GM19452 (cell line): Measurements from ENCODE around the gene TPCN2.
"Not testable (repeated sequence)": the region's sequence is repeated elsewhere in the genome, so short reads cannot be mapped to it uniquely, and the experiment has no call there.

Source experiments
- ATAC-seq: cut with Tn5 transposase; IDR thresholded peaks from one replicate; pipeline ENCODE4 v1.9.1; 2021; ENCODE audit not compliant: unreplicated experiment

TPCN2 gene

DNA sequence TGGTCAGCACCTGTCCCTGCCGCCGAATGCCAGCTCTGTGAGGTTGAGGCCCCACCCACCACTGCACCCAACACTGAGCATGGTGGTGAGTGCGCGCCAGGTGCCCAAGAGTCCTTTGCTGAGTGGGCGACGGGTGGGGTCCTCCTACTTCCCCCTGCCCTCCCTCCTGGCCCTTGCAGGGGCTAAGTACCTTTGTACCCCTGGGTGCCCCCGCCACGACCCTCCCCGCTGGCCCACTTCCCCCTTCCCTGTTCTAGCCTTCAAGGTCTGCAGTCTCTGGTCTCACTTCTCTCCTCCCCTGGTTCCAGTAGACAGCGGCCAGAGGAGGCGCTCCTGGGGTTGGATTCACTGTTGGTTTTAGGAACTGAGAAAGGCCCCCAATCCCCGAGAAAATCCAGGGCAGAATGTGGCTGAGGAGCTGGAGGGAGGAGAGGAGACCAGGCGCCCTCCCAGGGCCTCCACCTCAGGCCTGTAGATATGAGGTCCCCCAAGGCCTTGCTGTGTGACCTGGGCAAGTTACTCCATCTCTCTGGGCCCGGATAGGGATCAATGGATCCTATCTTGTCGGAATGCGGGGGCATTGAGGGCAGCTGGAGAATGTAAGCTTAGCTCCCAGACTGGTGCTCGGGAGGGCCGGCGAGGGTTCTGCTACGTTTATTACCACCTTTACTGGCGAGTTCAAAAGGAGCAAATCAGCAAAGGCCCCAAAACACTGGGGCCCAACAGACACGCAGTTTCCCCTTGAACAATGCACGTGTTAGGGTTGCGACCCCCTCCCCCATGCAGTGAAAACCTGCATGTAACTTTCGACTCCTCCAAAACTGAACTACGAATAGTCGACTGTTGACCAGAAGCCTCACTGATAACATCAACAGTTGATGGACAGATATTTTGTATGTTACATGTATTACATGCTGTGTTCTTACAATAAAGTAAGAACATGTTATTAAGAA is 75.1 kb downstream of the TPCN2 start:
- no peak for ATAC-seq

DNA sequence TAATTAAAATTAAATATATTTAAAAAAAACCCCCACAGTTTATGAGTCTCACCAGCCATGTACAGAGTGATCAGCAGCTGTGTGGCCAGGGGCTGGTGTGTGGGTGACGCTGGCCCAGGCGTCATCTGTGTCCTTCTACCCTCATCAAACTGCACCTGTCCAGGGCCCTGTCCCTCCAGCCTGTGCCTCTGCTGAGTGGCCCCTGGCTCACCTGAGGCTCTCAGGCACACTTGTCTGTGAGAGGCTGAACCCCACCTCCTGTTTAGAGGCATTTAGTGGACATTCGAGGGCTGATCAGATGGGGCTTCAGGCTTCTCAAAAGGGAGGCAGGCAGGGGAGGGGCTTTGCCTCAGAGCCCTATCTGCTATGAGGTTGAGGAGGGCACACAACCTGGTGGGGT is 77.1 kb downstream of the TPCN2 start:
- no peak for ATAC-seq

DNA sequence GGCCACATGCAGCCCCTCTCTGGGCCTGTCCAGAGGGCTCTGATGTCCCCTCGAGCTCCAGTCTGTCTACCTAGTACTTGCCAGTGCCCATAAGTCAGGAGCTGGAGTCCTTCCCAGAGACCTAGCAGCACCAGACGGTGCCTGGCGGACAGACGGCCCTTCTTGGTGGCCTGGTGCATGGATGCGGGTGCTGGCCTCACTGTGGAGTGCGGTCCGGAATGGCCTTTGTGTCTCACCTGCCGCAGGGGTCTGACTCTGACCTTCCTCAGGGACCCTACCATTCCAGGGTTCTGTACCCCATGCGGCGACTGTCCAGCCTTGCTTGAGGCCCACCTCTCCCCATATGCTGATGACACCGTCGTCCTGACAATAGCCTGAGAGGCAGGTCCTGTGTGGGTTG is 77.6 kb downstream of the TPCN2 start:
- no peak for ATAC-seq

DNA sequence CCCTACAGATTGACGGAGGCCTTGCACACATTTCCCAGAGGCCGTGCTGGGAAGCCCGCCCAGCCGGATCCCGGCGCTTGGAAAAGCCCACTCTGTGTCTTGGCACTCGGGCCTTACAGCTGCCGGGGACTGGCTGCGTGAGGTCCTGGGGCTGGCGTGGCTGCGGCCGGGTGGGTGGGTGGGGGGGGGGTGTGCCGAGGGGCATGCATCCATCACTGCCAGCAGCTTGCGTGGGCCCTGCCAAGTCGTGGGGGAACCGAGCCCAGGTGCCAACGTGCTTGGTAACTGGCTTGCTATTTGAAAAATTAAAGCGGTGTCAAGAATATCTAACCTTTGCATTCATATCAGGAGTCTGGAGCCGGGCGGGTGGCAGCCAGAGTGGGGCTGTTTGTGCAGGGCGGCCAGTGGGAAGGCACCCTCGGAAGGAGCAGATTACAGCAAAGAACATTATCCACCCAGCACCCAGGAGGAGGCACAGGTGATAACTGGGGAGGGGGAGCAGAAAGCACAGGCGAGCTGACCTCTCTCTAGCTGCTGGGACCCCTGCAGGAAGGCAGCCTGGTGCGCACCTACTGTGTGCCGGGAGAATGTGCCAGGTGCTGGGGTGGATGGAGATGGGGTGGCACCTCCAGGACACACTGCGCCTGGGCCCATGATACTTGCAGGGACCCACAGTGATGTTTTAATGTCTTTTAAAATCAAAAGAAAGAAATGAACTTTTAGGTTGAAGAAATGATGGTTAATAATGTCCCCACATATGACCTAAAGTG is 78.5 kb downstream of the TPCN2 start:
- ATAC-seq = no peak

DNA sequence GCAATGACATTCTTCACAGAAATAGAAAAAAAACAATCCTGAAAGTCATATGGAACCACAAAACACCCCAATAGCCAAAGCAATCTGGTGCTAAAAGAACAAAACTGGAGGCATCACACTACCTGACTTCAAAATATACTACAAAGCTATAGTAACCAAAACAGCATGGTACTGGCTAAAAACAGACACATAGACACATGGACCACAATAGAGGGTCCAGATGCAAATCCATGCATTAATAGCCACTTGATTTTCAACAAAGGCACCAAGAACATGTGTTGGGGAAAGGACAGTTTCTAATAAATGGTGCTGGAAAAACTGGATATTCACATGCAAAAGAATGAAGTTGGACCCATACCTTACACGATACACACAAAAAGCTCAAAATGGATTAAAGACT is 79.2 kb downstream of the TPCN2 start:
- ATAC-seq = no peak

DNA sequence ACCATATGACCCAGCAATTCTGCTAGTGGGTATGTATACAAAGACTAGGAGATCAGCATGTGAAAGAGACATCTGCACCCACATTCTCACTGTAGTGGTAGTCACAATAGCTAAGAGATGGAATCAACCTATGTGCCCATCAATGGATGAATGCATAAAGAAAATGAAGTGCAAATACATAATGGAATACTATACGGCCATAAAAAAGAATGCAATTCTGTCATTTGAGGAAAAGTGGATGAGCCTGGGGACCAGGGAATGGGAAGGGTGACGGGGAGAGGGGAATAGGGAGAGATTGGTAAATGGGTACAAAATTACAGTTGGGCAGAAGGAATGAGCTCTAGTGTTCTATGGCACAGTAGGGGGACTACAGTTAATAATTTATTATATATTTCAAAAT is 80.3 kb downstream of the TPCN2 start:
- ATAC-seq = no peak

DNA sequence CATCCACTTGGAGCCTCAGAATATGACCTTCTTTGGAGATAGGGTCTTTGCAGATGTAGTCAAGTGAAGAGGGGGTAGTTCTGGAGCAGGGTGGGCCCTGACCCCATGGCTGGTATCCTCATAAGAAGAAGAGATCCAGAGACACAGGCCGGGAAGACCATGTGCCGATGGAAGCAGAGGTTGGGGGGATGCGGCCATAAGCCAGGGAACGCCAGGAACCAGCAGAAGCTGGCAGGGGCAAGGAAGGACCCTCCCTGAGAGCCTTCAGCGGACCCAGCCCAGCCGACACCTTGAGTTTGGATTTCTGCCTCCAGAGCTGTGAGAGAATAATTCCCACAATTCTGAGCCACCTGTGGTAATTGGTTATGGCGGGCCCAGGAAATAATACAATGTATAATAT is 80.9 kb downstream of the TPCN2 start:
- ATAC-seq = no peak

DNA sequence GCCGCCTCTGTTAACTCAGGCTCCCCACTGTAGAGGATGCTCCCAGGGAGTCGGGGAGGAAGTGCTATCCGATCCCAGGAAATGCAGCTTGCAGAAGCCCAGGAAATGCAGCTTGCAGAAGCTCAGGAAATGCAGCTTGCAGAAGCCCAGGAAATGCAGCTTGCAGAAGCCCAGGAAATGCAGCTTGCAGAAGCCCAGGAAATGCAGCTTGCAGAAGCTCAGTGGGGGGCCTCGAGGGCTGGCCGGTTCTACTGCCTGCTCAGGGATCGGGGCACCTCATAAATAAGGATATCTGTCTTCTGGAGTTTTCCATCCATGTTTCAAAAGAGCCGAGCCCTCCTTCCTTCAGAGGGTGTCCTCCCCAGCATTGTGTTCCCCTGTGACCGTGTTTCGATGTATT is 81.9 kb downstream of the TPCN2 start:
- no peak for ATAC-seq

DNA sequence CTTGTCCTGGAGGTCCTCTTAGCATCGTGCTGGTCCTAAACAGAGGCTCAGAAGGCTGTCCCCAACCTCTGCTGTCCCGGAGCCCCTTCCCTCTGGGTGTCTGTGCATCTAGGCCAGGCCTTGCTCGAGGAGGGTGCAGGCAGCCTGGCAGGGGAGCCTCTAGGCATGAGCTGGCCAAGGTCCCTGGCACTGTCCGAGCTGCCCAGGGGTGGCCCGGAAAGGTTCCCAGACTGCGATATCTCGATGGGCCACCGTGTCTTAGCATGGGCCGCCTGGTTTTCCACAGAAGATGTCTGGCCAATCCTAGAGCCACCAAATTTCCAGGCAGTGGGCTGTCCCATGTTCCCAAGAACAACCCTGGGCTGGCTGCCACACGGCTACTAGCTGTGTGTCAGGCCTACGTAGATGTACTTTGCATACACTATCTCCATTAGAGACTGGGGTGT is 82.4 kb downstream of the TPCN2 start:
- ATAC-seq = no peak

DNA sequence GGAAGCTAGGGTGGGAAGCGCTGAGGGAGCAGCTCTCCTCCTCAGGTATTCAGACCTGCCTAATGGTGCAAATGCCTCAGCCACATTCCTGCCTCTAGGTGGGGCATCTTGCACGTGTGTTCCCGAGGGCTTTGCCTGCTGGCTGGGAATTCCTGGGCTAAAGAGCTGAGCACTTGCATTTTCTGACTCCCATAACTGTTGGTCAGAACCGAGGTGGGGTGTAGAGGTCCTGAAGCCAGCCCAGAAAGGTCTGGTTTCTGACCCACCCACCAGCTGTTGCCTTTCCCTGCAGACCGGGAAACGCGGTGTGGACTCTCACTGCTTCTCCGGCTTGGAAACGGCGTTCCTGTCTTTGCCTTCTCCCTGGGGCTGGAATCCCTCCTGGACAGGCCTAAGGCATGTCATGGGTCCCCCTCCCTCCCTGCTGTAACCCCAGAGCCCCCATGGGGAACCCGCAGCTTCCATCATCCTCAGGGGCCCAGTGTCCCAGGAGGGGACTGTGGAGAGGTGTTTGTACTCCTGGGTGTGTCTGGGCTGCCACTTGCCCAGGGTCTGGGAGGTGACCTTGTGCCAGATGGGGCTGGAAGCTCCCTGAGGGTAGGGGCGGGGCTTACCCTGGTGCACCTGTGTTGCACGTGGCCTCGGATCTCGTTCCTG is 83.0 kb downstream of the TPCN2 start:
- no peak for ATAC-seq

DNA sequence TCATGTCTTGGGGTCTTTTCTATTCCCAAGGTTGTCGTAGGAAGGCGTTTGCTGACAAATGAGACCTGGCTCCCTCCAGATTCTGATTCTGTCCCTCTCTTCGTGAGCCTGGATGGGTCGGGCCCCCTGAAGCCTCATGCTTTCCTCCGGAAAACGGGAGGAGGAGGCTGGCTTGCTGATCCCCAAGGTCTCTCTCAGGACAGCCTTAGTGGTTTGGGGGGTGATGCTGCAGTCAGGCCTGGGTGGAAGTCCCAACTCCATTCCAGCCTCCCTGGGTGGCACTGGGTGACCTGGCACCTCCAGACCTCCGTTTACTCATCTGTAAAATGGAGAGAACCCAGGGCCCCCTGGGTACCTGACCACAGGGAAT is 83.6 kb downstream of the TPCN2 start:
- ATAC-seq = no peak

DNA sequence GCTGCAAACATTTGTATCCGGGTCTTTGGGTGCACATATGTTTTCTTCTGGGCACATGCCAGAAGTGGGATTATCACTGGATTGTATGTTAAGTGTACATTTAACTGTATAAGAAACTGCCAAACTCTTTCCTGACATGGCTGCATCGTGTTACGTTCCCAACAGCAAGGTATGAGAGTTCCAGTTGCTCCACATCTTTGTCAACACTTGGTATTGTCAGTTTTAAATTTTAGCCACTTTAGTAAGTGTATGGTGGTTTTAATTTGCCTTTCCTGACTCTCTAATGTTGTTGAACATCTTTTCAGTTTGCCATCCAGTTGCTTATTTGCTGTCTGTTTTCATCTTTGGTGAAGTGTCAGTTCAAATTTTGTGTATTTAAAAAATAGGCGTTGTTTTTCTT is 84.5 kb downstream of the TPCN2 start:
- no peak for ATAC-seq

DNA sequence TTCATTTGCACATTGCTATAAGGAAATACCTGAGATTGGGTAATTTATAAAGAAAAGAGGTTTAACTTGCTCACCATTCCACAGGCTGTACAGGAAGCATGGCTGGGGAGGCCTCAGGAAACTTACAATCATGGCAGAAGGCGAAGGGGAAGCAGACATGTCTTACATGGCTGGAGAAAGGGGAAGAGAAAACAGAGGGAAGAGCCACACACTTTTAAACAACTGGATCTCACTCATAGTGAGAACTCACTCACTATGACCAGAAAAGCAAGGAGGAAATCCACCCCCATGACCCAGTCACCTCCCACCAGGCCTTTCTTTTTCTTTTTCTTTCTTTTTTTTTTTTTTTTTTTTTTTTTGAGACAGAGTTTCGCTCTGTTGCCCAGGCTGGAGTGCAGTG is 85.5 kb downstream of the TPCN2 start:
- not testable (repeated sequence) for ATAC-seq

DNA sequence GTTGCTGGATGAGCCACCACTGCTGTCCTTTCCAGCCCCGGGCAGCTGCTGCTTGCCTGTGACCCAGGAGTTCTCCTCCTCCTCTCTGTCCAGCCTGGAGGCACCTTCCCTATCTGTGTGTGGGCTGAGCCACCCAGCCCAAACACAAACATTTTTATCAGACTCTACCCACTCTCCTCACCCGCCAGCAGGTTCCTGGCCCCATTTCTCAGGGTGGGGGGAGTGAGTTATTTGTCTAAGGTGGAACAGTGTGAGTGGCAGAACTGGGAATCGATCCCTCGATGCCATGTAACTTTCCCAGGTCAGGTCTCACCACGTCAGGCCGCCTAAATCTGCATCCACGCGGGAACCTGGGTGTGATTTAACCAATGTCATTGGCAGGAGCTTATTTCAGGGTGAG is 86.2 kb downstream of the TPCN2 start:
- no peak for ATAC-seq

DNA sequence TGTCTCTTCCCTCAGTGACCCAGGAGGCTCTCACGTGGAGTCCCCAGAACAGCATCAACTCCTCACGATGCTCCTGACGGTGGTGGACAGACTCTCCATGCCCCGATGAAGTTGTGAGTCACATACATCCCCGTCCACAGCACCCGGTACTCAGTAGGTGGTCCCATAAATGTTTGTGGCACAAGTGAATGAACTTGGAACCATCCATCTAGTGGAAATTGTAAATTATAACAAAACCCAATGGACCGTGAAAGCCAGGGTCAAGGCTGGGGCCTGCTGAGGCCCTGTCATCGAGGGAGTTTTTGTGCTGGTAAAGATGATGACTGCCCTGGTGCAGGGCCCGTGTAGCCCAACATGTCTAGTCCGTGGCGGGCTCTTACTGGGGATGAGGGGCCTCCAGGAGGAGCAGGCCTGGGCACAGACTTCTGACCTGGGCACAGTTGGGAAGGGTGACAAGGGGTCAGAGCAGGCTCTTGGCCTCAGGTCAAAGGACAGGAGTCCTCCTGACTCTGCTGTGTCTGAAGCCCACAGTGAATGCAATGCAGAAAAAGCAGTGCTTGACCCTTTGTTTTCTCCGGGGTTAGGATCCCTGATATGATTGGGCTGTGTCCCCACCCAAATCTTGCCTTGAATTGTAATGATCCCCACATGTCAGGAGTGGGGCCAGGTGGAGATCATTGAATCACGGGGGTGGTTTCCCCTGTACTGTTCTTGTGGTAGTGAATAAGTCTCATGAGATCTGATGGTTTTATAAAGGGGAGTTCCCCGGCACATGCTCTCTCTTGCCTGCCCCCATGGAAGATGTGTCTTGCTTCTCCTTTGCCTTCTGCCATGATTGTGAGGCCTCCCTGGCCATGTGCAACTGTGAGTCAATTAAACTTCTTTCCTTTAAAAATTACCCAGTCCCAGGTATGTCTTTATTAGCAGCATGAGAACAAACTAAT is 87.0 kb downstream of the TPCN2 start:
- ATAC-seq = no peak

DNA sequence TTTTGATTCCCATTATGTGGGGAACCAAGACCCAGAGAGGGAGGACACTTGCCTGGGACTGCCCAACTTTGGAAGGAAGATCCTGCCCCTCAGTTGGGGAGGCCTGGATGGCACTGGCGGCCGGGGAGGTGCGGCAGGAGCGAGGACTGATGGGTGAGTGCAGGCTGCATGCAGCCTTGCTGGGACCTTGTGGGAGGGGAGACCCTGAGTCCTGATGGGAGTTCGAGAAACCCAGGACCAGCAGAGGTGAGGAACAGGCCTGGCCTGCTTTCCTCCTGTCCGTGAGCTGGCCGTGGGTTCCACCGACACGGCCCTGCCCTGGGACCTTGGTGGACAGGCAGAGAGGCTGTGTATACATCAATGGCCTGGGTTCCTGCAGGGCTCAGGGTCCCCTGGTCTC is 87.7 kb downstream of the TPCN2 start:
- no peak for ATAC-seq

DNA sequence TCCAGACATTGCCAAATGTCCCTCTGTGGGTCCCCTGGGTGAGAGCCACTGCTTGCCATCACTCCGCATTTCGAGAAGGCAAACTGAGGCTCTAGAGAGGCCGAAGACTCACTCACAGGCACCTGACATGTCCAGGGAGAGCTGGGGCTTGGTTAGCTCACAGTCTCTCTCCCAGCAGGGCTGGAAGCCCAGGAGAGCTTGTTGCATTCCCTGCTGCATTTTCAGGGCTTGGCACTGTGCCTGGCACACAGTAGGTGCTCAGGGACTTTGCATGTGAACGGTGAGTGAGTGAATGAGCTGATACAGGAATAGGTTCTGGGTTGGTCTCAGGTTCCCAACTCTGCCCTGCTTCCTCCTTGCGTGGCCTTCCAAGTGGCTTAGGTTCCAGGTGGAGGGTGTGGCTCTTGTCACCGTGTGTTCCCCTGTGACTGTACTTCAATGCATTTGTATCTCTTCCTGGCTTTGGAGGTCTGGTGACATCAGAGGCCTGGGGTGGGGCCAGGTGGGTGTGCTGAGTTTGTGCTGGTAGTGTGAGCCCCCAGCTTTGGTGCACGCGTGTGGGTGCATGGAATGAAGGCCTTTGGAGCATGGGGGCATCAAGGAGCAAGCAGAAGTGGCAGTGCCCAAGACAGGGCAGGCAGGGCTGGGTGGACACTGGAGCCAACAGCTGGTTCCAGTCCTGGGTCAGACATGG is 88.6 kb downstream of the TPCN2 start:
- ATAC-seq = no peak

DNA sequence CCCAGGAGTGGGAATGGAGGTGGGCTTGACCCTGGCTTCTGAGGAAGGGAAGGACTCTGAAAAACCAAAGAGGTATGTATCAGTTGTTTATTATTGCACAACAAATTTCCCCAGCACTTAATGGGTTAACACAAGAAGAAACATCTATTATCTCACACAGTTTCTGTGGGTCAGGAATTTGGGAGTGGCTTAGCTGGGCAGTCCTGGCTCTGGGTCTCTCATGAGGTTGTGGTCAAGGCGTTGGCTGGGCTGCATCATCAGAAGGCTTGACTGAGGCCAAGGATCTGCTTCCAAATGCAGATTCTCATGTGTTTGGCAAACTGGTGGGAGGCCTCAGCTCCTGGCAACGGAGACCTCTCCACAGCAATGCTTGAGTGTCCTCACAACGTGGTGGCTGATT is 89.5 kb downstream of the TPCN2 start:
- ATAC-seq = no peak

DNA sequence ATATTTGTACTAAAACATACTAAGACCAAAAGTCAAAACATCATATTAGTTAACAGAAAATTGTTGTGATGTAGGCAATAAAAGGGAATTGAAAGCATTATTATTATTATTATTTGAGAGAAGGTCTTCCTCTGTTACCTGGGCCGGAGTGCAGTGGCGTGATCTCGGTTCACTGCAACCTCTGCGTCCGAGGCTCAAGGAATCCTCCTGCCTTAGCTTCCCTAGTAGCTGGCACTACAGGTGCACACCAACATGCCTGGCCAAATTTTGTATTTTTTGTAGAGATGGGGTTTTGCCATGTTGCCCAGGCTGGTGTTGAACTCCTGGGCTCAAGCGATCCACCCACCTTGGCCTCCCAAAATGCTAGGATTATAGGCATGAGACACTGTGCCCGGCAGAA is 91.4 kb downstream of the TPCN2 start:
- not testable (repeated sequence) for ATAC-seq

DNA sequence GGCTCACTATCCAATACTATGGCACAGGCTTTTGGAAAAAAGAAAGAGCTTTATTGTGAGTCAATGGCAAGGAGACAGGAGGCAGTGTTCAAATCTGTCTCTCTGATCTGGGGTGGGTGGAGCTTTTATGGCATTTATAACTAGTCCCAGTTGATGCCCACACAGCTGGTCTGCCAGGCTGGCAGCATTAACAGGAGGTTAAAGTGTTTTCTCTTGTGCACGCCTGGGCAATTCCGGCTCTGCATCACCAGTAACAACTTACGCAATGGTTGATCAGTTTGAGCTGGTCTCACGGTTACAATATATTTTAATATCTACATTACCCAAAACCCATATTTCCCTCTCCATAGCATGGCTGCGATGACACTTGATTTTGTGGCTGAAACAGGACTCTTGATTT is 91.9 kb downstream of the TPCN2 start:
- ATAC-seq = no peak
